Mucosa of descending colon (tissue), 3 donors: Measurements from ENCODE around the gene ZNF479. TPM values are rescaled to one million over a fixed set of nuclear protein-coding genes. Genes with fewer than 3 reads are reported as not detected.
"Not testable (repeated sequence)": the region's sequence is repeated elsewhere in the genome, so short reads cannot be mapped to it uniquely, and the experiment has no call there.

Experiments
- ATAC-seq: fragments of 200-7000 bp; cut with Tn5 transposase; one replicate; pipeline ENCODE4 v1.9.1; 2020; ENCODE audit warnings: mild to moderate bottlenecking, moderate library complexity
- DNase-seq, 3 donors: peaks; one replicate each; pipeline ENCODE4 v3.0.0-alpha.2; 2020
- H3K36me3 ChIP-seq: fragments of 200-600 bp; one replicate; pipeline ENCODE4 v1.8.0; 2021; ENCODE audit warnings: low read depth, mild to moderate bottlenecking
- H3K4me1 ChIP-seq: fragments of 200-600 bp; one replicate; pipeline ENCODE4 v1.8.0; 2021; ENCODE audit warnings: low read depth, mild to moderate bottlenecking
- H3K4me3 ChIP-seq: fragments of 200-600 bp; one replicate; pipeline ENCODE4 v1.8.0; 2021; ENCODE audit warnings: mild to moderate bottlenecking
- H3K9me3 ChIP-seq: fragments of 200-600 bp; one replicate; pipeline ENCODE4 v1.8.0; 2021; ENCODE audit warnings: mild to moderate bottlenecking
- intact Hi-C, 2 donors: fragments of 100-400 bp; cut with DNase I in 1 of 2; cut with micrococcal nuclease in 1 of 2; formaldehyde crosslinking; loops; one replicate each; pipeline versions ENCODE4 v1.11.0 to v1.11.1; 2022; cut with DNase I, micrococcal nuclease
- long read RNA-seq, 2 donors: library from polyadenylated mRNA; unstranded; transcript quantifications; one replicate each; pipeline ENCODE4 v2.0.0, GENCODE V29; 2019 to 2021
- total RNA-seq, 3 donors: library from RNA; stranded (reverse); fragmentation: NEBNext Ultra II Directional in 2 of 3; extraction: Animal tissue kit (Norgen Biotek cat#: 25700) in 2 of 3; gene quantifications; one replicate each; pipeline versions ENCODE4 v1.2.1 to v1.2.4, GENCODE V29; 2021 to 2023
- TF ChIP-seq, protein P1 (sequence below): fragments of 200-600 bp; IDR thresholded peaks from one replicate; pipeline ENCODE4 v1.8.0; 2022; ENCODE audit warnings: antibody characterized with exemption, mild to moderate bottlenecking
- donor health status: DM: no; HTN: no; CAD: no; lungs with moderate emphysema.
- donor health status: DM: no; HTN: no; CAD: no.
- donor health status: DM: no; HTN: yes; CAD: no.

ZNF479 gene
- total RNA-seq = not detected
- long read RNA-seq, donor 1 = 0 reads
- long read RNA-seq, donor 2 = 0 reads

- H3K4me3 ChIP-seq, DNase-seq, H3K4me1 ChIP-seq, ATAC-seq, intact Hi-C loops, H3K36me3 ChIP-seq: not testable (repeated sequence)
- peaks cover 86% of the 10 kb centered on the region for H3K9me3 ChIP-seq
Observed at GRCh38 chr7:57132336-57132735, at the start of gene ZNF479. Gene ZNF479 (minus strand): TSS chr7:57132436. CDS start chr7:57132324, 112 bp downstream.

DNA sequence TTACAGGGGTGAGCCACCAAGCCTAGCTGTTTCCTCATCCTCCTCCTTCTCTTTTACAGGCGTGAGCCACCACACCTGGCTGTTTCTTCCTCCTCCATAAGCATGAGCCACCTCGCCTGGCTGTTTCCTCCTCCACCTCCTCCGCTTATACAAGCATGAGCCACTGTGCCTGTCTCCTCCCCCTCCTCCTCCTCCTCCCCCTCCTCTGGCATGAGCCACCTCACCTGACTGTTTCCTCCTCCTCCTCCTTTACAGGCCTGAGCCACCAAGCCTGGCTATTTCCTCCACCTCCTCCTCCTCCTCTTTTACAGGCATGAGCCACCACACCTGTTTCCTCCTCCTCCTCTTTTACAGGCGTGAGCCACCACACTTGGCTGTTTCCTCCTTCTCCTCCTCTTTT, 49.8 kb upstream of the ZNF479 start:
- no peak for DNase-seq
- Histone ChIP-seq H3K36me3 (no peaks in the 10 kb centered on the region), H3K4me3 (no peak overlapping the region), H3K4me1 (no peaks in the 10 kb centered on the region), H3K9me3 (peaks cover 39% of the 10 kb centered on the region)
- TF ChIP-seq, protein P1, sequence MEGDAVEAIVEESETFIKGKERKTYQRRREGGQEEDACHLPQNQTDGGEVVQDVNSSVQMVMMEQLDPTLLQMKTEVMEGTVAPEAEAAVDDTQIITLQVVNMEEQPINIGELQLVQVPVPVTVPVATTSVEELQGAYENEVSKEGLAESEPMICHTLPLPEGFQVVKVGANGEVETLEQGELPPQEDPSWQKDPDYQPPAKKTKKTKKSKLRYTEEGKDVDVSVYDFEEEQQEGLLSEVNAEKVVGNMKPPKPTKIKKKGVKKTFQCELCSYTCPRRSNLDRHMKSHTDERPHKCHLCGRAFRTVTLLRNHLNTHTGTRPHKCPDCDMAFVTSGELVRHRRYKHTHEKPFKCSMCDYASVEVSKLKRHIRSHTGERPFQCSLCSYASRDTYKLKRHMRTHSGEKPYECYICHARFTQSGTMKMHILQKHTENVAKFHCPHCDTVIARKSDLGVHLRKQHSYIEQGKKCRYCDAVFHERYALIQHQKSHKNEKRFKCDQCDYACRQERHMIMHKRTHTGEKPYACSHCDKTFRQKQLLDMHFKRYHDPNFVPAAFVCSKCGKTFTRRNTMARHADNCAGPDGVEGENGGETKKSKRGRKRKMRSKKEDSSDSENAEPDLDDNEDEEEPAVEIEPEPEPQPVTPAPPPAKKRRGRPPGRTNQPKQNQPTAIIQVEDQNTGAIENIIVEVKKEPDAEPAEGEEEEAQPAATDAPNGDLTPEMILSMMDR = no peak
- intact Hi-C loops = no loop called here
- no peak for ATAC-seq

GRCh38 chr7:57181281-57181680, 49.0 kb upstream of the ZNF479 start:
- intact Hi-C loops = no loop called here
- no peaks in the 10 kb centered on the region for H3K36me3 ChIP-seq
- no peak overlapping the region for H3K4me3 ChIP-seq
- no peak for DNase-seq
- H3K9me3 ChIP-seq = peaks cover 39% of the 10 kb centered on the region
- no peak for ATAC-seq
- no peaks in the 10 kb centered on the region for H3K4me1 ChIP-seq
- TF ChIP-seq, protein P1 = no peak

DNA sequence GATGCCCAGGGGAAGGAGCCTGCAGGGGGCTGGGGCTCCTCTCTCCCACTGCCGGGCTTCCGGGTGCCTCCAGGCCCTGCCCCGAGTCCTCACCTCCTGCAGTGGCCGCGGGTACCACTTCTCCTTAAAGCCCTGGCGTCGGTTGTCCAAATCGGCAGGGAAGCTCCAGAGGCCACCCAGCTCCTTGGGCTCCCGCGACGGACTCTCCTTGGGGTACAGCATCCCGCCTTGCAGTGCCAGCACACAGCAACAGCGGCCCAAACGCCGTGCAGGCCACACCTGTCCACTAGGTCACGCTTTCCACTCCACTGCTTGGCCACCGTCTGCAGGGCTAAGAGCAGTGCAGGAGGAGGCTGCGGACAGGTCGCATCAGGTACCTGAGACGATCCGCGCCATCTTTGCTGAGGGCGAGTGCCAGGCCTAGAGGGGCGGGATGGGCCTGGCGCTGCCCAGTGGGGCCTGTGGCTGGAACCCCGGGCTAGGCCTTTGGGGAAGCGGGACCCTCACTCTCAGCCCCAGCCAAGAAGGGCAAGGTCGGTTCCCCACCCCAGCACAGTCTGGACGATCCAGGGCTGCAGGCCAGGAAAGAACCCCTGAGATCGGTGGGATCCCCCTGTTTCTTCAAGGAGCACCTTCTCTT, 47.7 kb upstream of the ZNF479 start:
- no peak overlapping the region for H3K4me3 ChIP-seq
- H3K36me3 ChIP-seq = no peaks in the 10 kb centered on the region
- no peaks in the 10 kb centered on the region for H3K4me1 ChIP-seq
- TF ChIP-seq, protein P1 = no peak
- intact Hi-C loops = no loop called here
- peaks cover 39% of the 10 kb centered on the region for H3K9me3 ChIP-seq
- DNase-seq = no peak
- ATAC-seq = no peak

DNA sequence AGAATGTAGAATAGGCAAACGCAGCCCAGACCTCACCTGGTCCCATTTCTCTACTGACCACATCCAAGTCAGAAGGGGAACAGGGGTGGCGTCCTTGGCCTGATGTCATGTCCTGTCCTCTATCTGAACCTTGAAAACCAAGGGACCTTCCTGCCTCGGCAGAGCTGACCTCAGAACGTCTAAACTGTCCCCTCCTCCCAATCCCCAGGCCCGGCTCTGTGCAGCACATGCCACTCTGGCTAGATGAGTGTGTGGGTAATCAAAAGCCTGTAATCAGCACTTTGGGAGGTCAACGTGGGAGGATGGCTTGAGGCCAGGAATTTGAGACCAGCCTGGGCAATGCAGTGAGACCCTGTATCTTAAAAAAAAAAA, 46.5 kb upstream of the ZNF479 start:
- TF ChIP-seq, protein P1 = no peak
- ATAC-seq = no peak

DNA sequence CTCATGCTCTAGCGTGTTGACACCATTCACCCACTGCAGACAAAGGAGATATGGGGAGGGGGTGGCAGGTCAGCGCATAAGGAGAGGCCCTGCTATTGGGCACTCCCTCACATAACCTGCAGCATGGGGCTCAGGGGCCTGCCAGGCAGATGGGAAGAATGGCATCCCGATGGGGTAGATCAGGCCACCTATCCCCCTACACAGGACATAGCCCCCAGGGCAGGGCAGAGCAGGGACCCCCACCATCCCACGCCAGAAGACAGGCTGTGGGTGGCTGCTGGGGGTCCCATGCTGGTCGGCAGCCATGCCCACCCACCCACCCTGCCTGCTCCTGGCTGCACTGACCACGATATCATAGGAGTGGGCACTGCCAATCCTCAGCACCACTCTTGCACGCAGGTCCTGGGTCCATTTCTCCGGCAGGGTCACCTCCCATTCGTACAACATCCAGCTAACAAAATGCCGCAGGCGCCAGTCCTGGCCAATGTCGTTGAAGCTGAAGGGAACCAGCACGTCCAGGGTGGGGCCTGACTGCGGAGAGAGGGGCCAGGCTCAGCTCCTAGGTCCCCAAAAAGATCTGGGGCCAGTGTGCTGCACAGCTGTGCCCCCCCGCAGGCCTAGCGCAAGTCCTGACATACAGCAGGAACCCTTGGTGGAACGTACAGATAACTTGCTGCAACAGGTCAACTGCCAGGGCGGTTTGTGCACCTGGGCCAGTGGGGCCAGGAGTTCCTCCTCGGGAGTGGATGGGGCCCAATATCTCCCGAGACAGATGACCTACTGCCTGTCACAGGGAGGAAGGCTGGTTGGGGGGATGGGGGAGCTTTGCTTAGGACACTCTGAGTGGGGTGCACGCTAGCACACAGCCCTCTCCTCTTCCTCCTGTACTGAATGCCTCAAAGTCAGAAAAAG, 45.9 kb upstream of the ZNF479 start:
- intact Hi-C loops = no loop called here
- Histone ChIP-seq H3K9me3 (peaks cover 37% of the 10 kb centered on the region), H3K36me3 (no peaks in the 10 kb centered on the region), H3K4me1 (no peaks in the 10 kb centered on the region), H3K4me3 (no peak overlapping the region)
- TF ChIP-seq, protein P1 = no peak
- ATAC-seq (no peak), DNase-seq (no peak)

More for the DNA sequence above, 46.5 kb upstream of the ZNF479 start:
- Histone ChIP-seq H3K36me3 (no peaks in the 10 kb centered on the region), H3K4me1 (no peaks in the 10 kb centered on the region), H3K4me3 (no peak overlapping the region), H3K9me3 (peaks cover 39% of the 10 kb centered on the region)
- intact Hi-C loops = no loop called here
- no peak for DNase-seq
